GM18907 (cell line): ENCODE results near the gene CTPS1.

Experiments
- ATAC-seq: cut with Tn5 transposase; IDR thresholded peaks from one replicate; pipeline ENCODE4 v1.9.1; 2021; ENCODE audit warnings: mild to moderate bottlenecking, moderate library complexity; ENCODE audit not compliant: unreplicated experiment

Gene CTPS1

GRCh38 chr1:40966417-40966816 is 13.1 kb upstream of the CTPS1 start:
- ATAC-seq, result no peak

- ATAC-seq, result no peak
Observed at GRCh38 chr1:40969445-40969844, 10.1 kb upstream of the CTPS1 start.

GRCh38 chr1:40971966-40972365 is 7.5 kb upstream of the CTPS1 start:
- no peak for ATAC-seq

DNA sequence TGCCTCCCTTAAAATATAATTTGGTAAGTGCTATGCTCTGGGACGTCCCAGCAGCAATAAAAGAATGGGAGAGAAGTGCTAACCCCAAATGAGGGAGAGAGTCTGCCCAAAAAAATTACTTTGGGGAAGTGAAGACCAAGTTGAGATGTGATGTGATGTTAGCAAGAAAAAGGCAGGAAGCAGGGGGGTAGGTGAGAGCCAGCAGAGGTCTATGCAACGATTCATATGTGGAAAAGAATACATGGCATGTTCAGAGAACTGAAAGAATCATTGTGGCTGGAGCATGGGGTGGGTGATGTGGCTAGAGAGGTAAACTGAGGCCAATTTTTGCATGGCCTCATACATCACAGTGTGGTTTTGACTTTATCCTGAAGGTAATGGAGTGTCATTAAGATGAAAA is 5.6 kb upstream of the CTPS1 start:
- ATAC-seq, result no peak

DNA sequence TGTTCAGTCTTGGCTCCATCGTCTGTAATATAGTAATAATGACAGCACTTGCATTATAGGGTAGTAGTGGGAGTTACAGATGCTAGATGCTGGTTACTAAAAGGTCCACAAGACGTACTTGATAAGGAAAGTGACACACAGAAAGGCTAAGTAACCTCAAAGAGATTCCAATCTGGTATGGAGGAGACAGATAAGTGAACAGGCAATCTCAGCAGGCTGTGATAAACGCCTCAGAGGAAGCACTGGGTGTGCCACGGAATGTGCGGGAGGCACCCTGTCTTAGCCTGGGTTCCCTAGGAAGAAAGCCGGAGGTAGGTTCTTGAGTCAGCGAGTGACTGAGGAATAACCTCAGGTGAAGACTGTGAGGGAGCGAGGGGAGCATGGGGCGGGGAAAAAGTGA is 4.6 kb upstream of the CTPS1 start:
- no peak for ATAC-seq

- no peak for ATAC-seq
Observed at GRCh38 chr1:40976952-40977690, 2.4 kb upstream of the CTPS1 start.

- no peak for ATAC-seq
Observed at GRCh38 chr1:40977716-40978115, 1.8 kb upstream of the CTPS1 start.

DNA sequence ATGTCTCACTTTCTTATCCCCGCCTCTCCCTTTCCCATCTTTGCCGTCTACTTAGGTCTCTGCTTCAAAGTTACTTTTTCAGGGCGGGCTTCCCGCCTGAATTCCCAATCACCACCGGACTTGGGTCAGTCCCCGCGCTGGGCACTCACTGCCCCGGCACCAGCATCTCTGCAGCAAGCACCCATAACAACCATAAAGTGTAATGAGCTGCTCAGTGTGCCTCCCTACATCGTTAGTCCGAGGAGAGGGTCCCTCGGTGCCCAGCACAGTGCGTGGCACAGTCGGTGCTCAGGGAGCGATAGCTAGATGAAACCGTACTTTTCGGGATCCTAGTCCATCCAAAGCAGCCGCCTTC is 633 bp upstream of the CTPS1 start:
- ATAC-seq, result no peak

DNA sequence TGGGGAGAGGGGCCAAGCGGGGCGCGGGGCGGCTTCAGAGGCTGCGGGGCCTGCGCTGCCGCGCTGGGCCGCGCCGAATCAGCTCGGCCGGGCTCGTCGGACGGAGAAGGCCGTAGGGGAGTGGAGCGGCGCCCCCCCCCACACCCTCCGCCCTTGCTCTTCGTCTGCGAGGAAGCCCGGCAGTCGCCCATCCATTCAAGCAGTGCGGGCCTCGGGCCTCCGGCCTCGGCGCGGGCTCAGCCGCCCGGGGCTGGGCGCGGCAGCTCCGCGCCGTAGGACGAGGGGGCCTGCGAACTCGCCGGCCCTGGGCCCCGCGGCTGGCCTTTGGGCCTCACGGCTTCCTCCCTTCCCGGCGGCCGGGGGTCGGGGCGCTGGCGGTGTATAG is 564 bp downstream of the CTPS1 start:
- ATAC-seq, result peak; percentile 34

GRCh38 chr1:40980453-40981121 is 1.1 kb downstream of the CTPS1 start:
- ATAC-seq, result peak; percentile 13

GRCh38 chr1:40981691-40982448 is 2.4 kb downstream of the CTPS1 start:
- ATAC-seq, result no peak

DNA sequence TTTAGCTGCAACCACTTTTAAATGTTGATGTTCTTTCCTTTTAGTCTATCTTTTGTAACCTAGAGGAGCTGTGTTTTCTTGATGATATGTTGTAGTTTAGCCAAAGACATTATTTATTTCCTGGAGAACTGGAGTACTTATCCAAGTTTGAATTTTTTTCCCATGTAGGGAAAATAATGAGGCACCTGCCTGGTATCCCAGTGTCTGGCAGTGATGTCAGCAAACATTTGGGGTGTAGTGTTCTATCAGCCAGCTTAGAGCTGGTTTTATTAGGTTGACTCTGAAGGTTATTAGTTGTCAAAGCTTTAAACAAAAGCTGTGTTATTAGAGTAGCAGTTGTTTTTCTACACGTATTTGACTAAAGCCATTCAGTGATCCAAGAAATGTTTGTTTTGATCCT is 3.2 kb downstream of the CTPS1 start:
- ATAC-seq, result no peak

- ATAC-seq, result no peak
Observed at GRCh38 chr1:40983286-40983685, 3.8 kb downstream of the CTPS1 start.

GRCh38 chr1:40984066-40984465 is 4.6 kb downstream of the CTPS1 start:
- ATAC-seq, result no peak

DNA sequence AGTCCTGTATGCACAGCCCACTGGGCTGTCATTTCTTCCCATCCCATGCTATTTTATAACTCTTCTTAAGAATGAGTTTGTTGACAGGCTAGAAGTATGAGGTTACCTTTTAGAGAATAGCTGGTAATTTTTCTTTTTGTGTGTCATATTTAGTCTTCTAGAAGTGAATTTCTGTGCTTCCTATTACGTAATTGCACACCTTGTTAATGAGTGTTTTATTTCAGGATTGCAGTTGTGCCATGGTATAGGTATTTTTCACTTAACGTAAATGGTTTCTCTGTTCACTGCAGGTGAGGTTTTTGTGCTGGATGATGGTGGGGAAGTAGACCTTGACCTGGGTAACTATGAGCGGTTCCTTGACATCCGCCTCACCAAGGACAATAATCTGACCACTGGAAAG is 5.0 kb downstream of the CTPS1 start:
- ATAC-seq, result no peak

DNA sequence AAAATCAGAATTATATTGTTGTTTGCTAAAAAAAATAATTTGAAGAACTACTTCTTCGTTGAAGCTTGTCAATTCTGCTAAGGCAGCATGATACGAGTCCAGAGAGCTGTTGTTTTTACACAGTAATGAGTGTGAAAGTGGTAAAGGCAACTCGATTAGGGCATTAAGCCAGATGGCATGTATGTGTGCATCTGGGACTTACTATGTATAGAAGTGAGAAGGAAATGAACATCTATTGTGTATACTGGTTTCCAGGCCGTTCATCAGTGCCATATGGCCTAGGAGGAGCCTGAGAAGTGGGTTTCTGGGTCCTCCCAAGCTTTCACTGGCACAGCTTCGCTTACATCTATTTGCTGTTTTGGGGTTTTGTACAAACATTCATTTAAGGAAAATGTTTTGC is 5.7 kb downstream of the CTPS1 start:
- ATAC-seq, result no peak

DNA sequence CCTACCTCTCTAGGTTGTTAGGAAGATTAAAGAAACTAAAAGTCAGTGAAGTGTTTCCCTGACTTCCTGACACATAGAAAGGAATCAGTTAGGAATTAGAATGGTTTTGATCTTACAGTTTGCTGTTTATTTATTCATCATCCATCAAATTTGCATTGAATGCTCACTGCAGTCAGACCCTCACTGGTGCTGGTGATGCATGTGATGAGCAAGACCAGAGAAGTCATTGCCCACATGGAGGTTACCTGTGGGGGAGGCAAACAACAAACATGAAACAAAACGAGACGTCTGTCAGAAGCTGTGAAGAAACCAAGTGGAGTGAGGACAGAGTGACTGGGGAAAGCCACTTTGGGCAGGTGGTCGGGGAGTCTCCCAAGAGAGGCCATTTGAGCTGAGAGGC is 6.4 kb downstream of the CTPS1 start:
- ATAC-seq, result no peak

- no peak for ATAC-seq
Observed at GRCh38 chr1:40986328-40986783, 6.9 kb downstream of the CTPS1 start.

DNA sequence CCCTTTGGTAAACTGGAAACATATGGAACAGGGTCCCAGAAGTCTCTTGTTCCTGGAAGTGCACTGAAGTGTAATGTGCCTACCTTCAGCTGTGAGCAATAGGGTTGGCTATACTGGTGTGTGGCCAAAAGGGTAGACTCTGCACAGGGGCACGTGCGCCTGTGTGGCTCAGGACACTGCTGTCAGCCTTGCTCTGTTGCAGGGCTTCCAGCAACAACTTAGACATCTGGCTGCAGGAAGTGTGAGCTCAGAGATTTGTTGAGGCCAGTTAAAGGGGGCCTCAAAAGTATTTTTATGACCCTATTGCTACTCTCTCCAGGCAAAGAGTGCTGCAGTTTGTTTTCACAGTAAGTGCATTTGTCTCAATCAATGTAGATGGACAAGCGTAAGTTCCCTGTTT is 7.5 kb downstream of the CTPS1 start:
- no peak for ATAC-seq

DNA sequence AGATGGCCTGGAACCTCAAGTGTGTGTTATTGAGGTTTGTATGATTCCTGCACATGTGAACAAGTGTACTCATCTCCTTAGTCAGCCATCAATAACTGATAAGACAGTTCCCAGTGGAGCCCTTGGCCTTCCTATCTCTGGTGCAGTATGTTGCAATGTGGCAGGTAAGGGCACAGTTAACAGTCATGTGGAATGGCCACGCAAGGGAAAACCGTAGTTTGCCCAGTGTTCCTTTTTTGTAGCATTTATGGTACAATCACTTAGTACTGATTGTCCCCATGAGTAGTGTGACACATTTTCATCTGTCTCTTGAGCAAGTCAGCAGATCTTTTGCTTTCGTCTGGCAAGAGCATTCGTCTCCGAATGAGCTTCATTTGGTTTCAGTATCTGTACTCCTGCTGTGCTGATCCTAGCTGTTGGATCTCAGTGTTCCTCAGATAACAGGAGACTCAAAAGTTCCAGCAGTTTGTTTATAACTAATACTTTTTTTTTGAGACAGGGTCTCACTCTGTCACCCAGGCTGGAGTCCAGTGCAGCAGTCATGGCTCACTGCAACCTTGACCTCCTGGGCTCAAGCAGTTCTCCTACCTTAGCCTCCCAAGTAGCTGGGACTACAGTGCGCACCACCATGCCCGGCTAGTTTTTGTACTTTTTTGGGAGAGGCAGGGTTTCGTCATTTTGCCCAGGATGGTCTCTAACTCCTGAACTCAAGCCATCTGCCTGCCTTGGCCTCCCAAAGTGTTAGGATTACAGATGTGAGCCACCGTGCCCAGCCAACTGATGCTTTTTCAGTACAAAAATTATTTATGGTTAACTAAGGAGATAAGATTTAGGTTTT is 8.2 kb downstream of the CTPS1 start:
- no peak for ATAC-seq

DNA sequence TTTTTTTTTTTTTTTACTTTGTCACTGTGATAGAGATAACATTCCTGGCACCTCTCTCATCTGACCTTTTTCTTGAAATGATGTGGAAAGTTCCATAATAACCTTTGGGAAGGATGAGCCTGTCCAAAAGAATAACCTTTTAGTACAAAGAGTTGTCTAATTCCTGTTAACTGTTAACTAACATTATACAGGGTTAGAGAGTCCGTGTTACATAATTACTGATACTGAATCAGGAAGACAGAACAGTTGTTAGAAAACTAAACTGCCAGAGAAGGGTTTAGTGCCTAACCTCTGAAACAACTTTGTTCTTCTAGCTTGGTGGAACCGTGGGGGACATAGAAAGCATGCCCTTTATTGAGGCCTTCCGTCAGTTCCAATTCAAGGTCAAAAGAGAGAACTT is 8.8 kb downstream of the CTPS1 start:
- ATAC-seq, result no peak
